ENCODE data around the gene MYOZ3. TPM values are rescaled to one million over a fixed set of nuclear protein-coding genes. Genes with fewer than 3 reads are reported as not detected.
A peak's percentile ranks its signal among the peaks of the same experiment; 100 is the strongest.

MYOZ3 gene
- total RNA-seq, 1 experiment from 2014 or later = not detected

DNA sequence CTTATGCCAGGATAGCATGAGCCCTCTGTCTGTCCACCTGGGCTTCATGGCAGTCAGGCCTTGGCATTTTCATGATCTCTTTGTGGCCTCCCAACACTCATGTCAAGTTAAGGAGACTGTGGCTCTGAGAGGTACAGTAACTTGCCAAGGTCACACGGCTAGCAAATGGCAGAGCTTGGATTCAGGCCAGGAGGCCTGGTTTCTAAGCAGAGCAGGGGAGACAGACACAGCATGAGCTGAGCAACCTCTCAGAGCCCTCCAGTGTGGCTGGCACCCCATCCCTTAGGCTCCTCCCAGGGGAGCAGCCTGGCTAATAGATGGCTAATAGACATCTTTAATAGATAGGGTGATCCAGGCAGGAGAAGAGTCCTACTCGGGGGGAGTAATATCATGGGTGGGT lies 16.5 kb upstream of the MYOZ3 start:
- Histone ChIP-seq H3K27me3 (replicated peaks; ENCODE audit: control insufficient read depth, insufficient read depth, low read length) (no peaks in the 10 kb centered on the region), H3K4me1 (peaks cover 49% of the 10 kb centered on the region), H3K36me3 (ENCODE audit: control insufficient read depth, insufficient read depth, low read length) (no peaks in the 10 kb centered on the region), H3K4me3 (ENCODE audit: low read depth, low read length) (no peak overlapping the region), H3K9me3 (no peaks in the 10 kb centered on the region)
- H3K4me1 Mint-ChIP-seq (ENCODE audit: low read depth, unreplicated experiment) = peaks cover 30% of the 10 kb centered on the region
- H3K27me3 Mint-ChIP-seq (ENCODE audit: insufficient read depth, unreplicated experiment) = no peaks in the 10 kb centered on the region
- intact Hi-C loops (cut with micrococcal nuclease; ENCODE audit: unreplicated experiment) = loop anchor here (5.0 kb wide), 2 partner anchors 172 to 187 kb away; no protein-coding TSS in a partner anchor
- POLR2A ChIA-PET = interaction anchor here (1.1 kb wide), 1 partner anchor 56 kb away, joined by 3 read pairs; the partner anchor contains the start of gene RBM22
- CTCF ChIA-PET = interaction anchor here (0.6 to 2.0 kb wide), 3 partner anchors 8 to 83 kb away, joined by 3 to 6 read pairs (median 4); no protein-coding TSS in a partner anchor
- no peaks in the 10 kb centered on the region for H3K9me3 Mint-ChIP-seq (ENCODE audit: unreplicated experiment)
- no TSS peak for BruUV-seq (replicated peaks)
- DNase-seq = no peak
- H3K4me3 Mint-ChIP-seq (ENCODE audit: unreplicated experiment) = no peak overlapping the region
- H3K36me3 Mint-ChIP-seq (ENCODE audit: insufficient read depth, unreplicated experiment) = peaks cover 26% of the 10 kb centered on the region
- TF ChIP-seq, protein P1, sequence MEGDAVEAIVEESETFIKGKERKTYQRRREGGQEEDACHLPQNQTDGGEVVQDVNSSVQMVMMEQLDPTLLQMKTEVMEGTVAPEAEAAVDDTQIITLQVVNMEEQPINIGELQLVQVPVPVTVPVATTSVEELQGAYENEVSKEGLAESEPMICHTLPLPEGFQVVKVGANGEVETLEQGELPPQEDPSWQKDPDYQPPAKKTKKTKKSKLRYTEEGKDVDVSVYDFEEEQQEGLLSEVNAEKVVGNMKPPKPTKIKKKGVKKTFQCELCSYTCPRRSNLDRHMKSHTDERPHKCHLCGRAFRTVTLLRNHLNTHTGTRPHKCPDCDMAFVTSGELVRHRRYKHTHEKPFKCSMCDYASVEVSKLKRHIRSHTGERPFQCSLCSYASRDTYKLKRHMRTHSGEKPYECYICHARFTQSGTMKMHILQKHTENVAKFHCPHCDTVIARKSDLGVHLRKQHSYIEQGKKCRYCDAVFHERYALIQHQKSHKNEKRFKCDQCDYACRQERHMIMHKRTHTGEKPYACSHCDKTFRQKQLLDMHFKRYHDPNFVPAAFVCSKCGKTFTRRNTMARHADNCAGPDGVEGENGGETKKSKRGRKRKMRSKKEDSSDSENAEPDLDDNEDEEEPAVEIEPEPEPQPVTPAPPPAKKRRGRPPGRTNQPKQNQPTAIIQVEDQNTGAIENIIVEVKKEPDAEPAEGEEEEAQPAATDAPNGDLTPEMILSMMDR (IDR thresholded peaks at IDR 0.05; ENCODE audit: insufficient read depth in 1 of 2, low read depth in 1 of 2, low read length in 1 of 2, severe bottlenecking in 1 of 2, unreplicated experiment in 1 of 2) = no peak
- peak overlapping the region; percentile 56 for H3K27ac Mint-ChIP-seq (ENCODE audit: unreplicated experiment)

DNA sequence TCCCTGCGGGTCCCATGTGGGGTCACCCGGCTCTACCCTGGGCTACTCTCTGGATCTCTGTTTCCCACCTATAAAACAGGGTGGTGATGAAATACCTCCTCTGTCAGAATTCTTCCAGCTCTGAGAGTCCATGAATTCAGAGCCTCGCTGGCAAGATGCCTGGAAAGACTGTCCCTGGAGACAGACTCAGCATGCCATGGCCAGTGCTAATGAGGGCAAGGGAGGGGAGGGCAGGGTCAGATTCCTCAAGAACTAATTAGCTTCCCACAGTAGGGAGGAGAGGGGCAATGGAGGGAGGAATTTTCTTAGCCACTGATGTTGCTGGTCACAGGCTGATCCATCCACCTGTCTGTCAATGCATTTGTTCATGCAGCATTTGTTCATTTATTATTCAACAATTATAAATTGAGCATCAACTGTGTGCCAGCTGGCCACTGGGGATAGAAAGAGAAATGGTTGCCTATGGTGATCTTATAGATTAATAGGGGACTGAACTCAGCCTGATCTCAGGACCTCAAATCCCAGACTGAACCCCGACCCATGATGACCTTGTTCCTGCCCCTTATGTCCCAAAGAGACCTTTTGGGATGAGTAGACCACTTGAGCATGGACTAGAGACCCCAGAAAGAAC lies 15.9 kb upstream of the MYOZ3 start:
- DNase-seq = no peak
- no peaks in the 10 kb centered on the region for H3K36me3 ChIP-seq (ENCODE audit: control insufficient read depth, insufficient read depth, low read length)
- Mint-ChIP-seq H3K27ac (ENCODE audit: unreplicated experiment) (no peak overlapping the region), H3K27me3 (ENCODE audit: insufficient read depth, unreplicated experiment) (no peaks in the 10 kb centered on the region), H3K4me3 (ENCODE audit: unreplicated experiment) (no peak overlapping the region), H3K4me1 (ENCODE audit: low read depth, unreplicated experiment) (peaks cover 24% of the 10 kb centered on the region), H3K36me3 (ENCODE audit: insufficient read depth, unreplicated experiment) (peaks cover 24% of the 10 kb centered on the region), H3K9me3 (ENCODE audit: unreplicated experiment) (no peaks in the 10 kb centered on the region)
- ChIA-PET POLR2A (interaction anchor here (1.1 kb wide), 1 partner anchor 56 kb away, joined by 3 read pairs; the partner anchor contains the start of gene RBM22), CTCF (interaction anchor here (0.7 to 2.0 kb wide), 2 partner anchors 8 to 85 kb away, joined by 3 to 6 read pairs; no protein-coding TSS in a partner anchor)
- no peaks in the 10 kb centered on the region for H3K27me3 ChIP-seq (replicated peaks; ENCODE audit: control insufficient read depth, insufficient read depth, low read length)
- TF ChIP-seq, protein P1 (IDR thresholded peaks at IDR 0.05; ENCODE audit: insufficient read depth in 1 of 2, low read depth in 1 of 2, low read length in 1 of 2, severe bottlenecking in 1 of 2, unreplicated experiment in 1 of 2) = no peak
- no peaks in the 10 kb centered on the region for H3K9me3 ChIP-seq
- BruUV-seq (replicated peaks) = no TSS peak
- peaks cover 43% of the 10 kb centered on the region for H3K4me1 ChIP-seq
- no peak overlapping the region for H3K4me3 ChIP-seq (ENCODE audit: low read depth, low read length)
- intact Hi-C loops (cut with micrococcal nuclease; ENCODE audit: unreplicated experiment) = no loop called here

DNA sequence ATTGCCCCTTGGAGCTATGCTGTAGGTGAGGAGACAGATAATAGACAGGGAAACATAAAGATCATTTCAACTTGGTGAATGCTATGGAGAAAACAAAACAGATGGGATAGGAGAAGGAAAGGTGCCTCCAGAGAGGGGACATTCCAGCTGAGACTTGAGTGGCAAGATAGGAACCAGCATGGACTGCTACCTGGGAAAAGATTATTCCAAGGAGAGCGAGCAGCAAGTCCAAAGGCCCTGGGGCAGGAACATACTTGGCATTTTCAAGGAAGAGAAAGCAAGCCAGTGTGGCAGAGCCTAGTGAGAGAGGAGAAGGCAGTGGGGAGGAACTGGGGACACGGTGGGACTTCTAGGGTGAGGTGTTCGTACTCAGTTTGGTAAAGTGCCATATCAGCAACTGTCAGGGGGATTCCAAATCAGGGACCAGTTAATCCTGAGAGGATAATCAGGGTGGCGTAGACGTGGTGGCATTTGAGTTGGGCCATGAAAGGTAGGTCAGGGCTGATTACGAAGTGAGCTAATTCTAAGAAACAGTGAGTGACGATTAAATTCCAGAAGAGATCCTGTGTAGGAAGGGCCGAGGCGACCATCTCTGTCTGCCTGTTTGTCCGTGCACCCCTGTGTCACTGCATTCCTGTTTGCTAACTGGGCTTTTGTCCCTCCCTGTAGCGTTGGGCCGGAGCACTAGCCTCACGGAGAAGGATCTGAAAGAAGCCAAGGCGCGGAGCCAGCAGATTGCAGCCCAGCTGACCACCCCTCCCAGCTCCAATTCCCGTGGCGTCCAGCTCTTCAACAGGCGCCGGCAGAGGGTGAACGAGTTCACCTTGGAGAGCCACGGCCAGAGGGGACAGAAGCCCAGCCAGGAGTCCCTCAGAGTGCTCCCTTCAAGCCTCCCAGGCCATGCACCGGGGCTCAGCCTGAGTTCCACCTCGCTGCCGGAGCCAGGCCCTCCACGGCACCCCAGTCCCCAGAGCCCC lies 13.5 kb upstream of the MYOZ3 start:
- no peaks in the 10 kb centered on the region for H3K27me3 Mint-ChIP-seq (ENCODE audit: insufficient read depth, unreplicated experiment)
- TF ChIP-seq, protein P1 (IDR thresholded peaks at IDR 0.05; ENCODE audit: insufficient read depth in 1 of 2, low read depth in 1 of 2, low read length in 1 of 2, severe bottlenecking in 1 of 2, unreplicated experiment in 1 of 2) = no peak
- DNase-seq = no peak
- Histone ChIP-seq H3K36me3 (ENCODE audit: control insufficient read depth, insufficient read depth, low read length) (no peaks in the 10 kb centered on the region), H3K4me3 (ENCODE audit: low read depth, low read length) (no peak overlapping the region), H3K9me3 (no peaks in the 10 kb centered on the region), H3K27me3 (replicated peaks; ENCODE audit: control insufficient read depth, insufficient read depth, low read length) (no peaks in the 10 kb centered on the region), H3K4me1 (peaks cover 19% of the 10 kb centered on the region)
- ChIA-PET POLR2A (no interaction called here), CTCF (no interaction called here)
- H3K4me3 Mint-ChIP-seq (ENCODE audit: unreplicated experiment) = no peak overlapping the region
- no TSS peak for BruUV-seq (replicated peaks)
- H3K36me3 Mint-ChIP-seq (ENCODE audit: insufficient read depth, unreplicated experiment) = peaks cover 19% of the 10 kb centered on the region
- peak overlapping the region; percentile 47 for H3K27ac Mint-ChIP-seq (ENCODE audit: unreplicated experiment)
- no peaks in the 10 kb centered on the region for H3K9me3 Mint-ChIP-seq (ENCODE audit: unreplicated experiment)
- H3K4me1 Mint-ChIP-seq (ENCODE audit: low read depth, unreplicated experiment) = peaks cover 23% of the 10 kb centered on the region
- intact Hi-C loops (cut with micrococcal nuclease; ENCODE audit: unreplicated experiment) = no loop called here

All from Caco-2 (cell line).